Skin epidermis (tissue), 12 donors: ENCODE data around the gene FKBP6.
A peak's percentile ranks its signal among the peaks of the same experiment; 100 is the strongest.
"Not testable (repeated sequence)": the region's sequence is repeated elsewhere in the genome, so short reads cannot be mapped to it uniquely, and the experiment has no call there.

Experiments
- H3K27ac ChIP-seq, 21 experiments: fragments of 200-600 bp; sonication (generic) in 11 of 21; one replicate each; pipeline ENCODE4 v1.5.0; 2020; ENCODE audit warnings: mild to moderate bottlenecking in 3 of 21, inconsistent platforms in 2 of 21, moderate library complexity in 2 of 21
- H3K4me3 ChIP-seq, 7 experiments: fragments of 200-600 bp; sonication (generic) in 2 of 7; one replicate each; pipeline ENCODE4 v1.5.0; 2020; ENCODE audit warnings: inconsistent platforms in 2 of 7, mild to moderate bottlenecking in 2 of 7, moderate library complexity in 1 of 7

FKBP6 gene

GRCh38 chr7:73323434-73324080 is 4.4 kb upstream of the FKBP6 start:
- peak overlapping the region in 2 of 7 experiments; percentile 8 to 15 for H3K4me3 ChIP-seq
- H3K27ac ChIP-seq, result not testable (repeated sequence)

- H3K27ac ChIP-seq, result peak overlapping the region in 1 of 21 experiments; percentile 21
Observed at GRCh38 chr7:73324081-73324845, 3.7 kb upstream of the FKBP6 start.

GRCh38 chr7:73325424-73325823 is 2.5 kb upstream of the FKBP6 start:
- H3K4me3 ChIP-seq, H3K27ac ChIP-seq: not testable (repeated sequence)

More at GRCh38 chr7:73324081-73324845, 3.7 kb upstream of the FKBP6 start:
- peak overlapping the region in 2 of 7 experiments; percentile 8 to 15 for H3K4me3 ChIP-seq

- H3K4me3 ChIP-seq, H3K27ac ChIP-seq: not testable (repeated sequence)
Observed at GRCh38 chr7:73327449-73327848, 512 bp upstream of the FKBP6 start.

GRCh38 chr7:73328696-73329095 is 735 bp downstream of the FKBP6 start:
- H3K27ac ChIP-seq, result no peak overlapping the region
- no peak overlapping the region for H3K4me3 ChIP-seq

- H3K27ac ChIP-seq, result peak overlapping the region in 2 of 21 experiments; percentile 6 to 7
- H3K4me3 ChIP-seq, result no peak overlapping the region
Observed at GRCh38 chr7:73329861-73330581, 2.1 kb downstream of the FKBP6 start.

DNA sequence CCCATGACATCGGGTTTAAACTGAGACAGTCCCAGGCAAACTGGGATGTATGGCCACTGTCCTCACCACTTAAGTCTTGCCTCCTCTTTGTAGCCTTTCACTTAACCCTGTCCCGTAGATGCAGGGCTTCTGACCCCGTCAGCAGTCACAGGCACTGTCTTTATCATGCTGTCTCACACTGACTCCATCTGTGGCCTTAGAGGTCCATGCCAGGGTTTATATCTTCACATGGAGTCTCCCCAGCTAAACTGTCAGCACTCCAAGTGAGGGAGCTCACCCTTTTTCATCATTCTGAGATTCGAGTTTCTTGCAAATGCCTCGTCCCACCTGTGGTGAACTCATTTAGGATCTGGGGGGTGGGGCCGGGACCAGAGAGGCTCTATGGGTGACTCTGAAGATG is 2.8 kb downstream of the FKBP6 start:
- Histone ChIP-seq H3K27ac (peak overlapping the region in 1 of 21 experiments; percentile 7), H3K4me3 (no peak overlapping the region)

GRCh38 chr7:73332447-73332846 is 4.5 kb downstream of the FKBP6 start:
- H3K4me3 ChIP-seq, result no peak overlapping the region
- H3K27ac ChIP-seq, result no peak overlapping the region

DNA sequence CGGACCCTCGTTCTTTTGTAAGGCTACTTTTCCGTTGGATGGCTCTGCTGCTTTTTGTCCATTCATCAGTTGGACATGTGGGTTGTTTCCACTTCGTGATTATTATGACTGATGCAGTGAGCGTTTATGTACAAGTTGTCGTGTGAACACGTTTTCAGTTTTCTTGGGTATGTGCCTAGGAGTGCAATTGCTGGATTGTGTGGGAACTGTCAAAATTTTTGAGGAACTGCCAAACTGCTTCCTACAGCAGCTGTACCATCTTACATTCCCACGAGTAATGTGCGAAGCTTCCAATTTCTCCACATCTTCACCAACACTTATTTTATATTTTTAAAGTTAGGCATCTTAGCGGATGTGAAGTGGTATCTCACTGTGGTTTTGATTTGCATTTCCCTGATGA is 10.4 kb downstream of the FKBP6 start:
- no peak overlapping the region for H3K27ac ChIP-seq

GRCh38 chr7:73340514-73340913 is 12.6 kb downstream of the FKBP6 start:
- Histone ChIP-seq H3K4me3 (no peak overlapping the region), H3K27ac (no peak overlapping the region)

More for the DNA sequence above, 10.4 kb downstream of the FKBP6 start:
- no peak overlapping the region for H3K4me3 ChIP-seq

DNA sequence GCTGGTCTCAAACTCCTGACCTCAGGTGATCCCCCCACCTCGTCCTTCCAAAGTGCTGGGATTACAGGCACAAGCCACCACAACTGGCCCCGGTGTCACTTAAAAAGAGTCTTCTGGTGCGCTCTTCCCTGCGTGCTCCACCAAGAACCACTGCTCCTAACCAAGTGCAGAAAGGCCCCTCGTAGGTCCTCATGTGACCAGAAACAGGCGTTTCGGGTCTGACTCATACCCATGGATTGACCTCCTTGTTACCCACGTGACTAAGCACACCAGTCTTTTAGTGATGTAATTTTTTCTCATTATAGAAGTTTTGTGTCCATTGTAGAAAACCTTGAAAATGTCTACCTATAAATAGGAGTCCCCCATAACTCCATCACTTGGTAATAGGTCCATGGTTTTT is 13.9 kb downstream of the FKBP6 start:
- no peak overlapping the region for H3K4me3 ChIP-seq
- no peak overlapping the region for H3K27ac ChIP-seq

GRCh38 chr7:73342645-73343044 is 14.7 kb downstream of the FKBP6 start:
- Histone ChIP-seq H3K27ac (no peak overlapping the region), H3K4me3 (no peak overlapping the region)

- no peak overlapping the region for H3K27ac ChIP-seq
Observed at GRCh38 chr7:73343671-73344380, 15.9 kb downstream of the FKBP6 start.

DNA sequence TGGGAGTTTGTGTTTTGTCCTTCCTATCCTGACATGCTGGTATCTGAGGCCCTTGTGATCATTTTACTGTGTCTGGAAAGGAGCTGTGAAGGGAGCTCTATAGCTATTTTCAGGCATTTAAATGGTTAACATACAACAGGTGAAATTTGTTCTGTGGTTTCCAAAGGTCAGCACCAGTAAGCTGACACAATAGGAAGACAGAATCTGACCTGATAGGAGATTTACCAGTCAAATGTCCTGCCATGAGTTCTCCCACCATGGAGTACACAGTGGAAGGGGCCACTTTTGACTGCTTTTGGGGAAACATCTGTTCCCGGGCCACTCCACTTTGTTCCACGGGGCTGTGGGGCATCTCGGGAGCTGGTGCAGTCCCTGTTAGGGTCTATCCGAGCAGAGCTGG is 17.6 kb downstream of the FKBP6 start:
- Histone ChIP-seq H3K4me3 (no peak overlapping the region), H3K27ac (no peak overlapping the region)

More at GRCh38 chr7:73343671-73344380, 15.9 kb downstream of the FKBP6 start:
- no peak overlapping the region for H3K4me3 ChIP-seq

DNA sequence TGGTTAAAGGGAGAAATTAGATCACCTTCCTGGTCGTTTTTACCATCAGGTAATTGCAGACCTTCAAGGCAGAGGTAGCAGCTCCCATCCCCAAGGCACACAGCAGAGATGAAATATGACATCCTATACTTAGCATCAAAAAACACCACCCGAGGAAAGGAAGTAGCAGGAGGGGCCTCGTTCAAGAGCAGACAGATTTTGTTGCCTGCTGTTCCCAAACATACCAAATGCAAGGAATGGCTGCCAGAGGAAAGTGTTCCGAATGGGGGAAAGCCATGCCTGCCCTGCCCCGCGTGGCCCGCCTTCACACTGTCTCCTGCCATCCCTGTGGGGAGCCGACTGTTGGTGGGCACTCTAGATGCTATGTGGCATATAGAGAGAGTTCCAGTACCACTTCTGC is 18.0 kb downstream of the FKBP6 start:
- Histone ChIP-seq H3K4me3 (no peak overlapping the region), H3K27ac (no peak overlapping the region)

GRCh38 chr7:73349763-73350162 is 21.8 kb downstream of the FKBP6 start:
- Histone ChIP-seq H3K4me3 (no peak overlapping the region), H3K27ac (no peak overlapping the region)

DNA sequence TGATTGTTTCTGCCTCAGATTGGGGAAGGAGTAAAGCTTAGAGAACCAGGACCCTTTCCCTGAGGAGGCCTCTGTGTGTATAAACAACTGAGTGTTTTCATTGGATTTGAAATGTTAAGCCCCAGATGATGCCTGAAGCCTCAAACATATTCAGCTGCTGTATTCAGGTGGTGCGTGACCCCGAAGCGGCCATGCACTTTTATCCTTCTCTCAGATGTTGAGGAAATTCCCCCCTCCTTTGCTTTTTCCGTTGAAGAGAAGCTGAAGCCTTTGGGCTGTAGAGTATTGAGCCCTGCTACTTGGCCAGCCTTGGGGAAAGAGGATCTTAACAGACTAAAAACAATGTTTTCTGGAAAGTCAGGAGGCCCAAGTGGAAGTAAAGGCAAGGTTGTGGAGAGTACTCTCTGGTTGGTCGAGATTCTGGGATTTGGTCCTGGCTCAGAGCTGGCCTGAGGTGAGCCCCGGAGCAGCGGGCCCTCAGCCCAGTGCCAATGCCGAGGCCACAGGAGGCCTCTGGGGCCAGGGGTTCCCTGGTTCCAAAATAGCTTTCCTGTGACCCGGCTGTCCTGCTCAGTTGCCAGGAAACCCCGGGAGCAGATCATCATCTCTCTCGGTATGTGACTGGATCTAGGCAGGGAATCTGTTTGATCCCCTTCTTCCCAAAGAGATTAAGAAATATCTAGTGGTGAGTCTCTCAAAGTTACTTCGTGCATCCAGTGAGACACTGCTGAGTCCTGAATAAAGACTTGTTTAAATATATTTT is 22.5 kb downstream of the FKBP6 start:
- Histone ChIP-seq H3K27ac (no peak overlapping the region), H3K4me3 (no peak overlapping the region)

GRCh38 chr7:73351447-73352167 is 23.6 kb downstream of the FKBP6 start:
- H3K4me3 ChIP-seq, result no peak overlapping the region
- H3K27ac ChIP-seq, result no peak overlapping the region

- H3K27ac ChIP-seq, result no peak overlapping the region
Observed at GRCh38 chr7:73352784-73353183, 24.8 kb downstream of the FKBP6 start.

More at GRCh38 chr7:73352784-73353183, 24.8 kb downstream of the FKBP6 start:
- no peak overlapping the region for H3K4me3 ChIP-seq
